DND-41 (cell line): ENCODE results near the gene EIF4E.
"Not testable (repeated sequence)": the region's sequence is repeated elsewhere in the genome, so short reads cannot be mapped to it uniquely, and the experiment has no call there.

ENCODE experiments used
- ATAC-seq: fragments of 200-7000 bp; cut with Tn5 transposase; 3 replicates; pipeline ENCODE4 v1.9.1; 2021; ENCODE audit warnings: low read depth; ENCODE audit not compliant: insufficient read depth
- DNase-seq: peaks from one replicate; pipeline ENCODE4 v3.0.0-alpha.2; 2020
- H2AFZ ChIP-seq: 2 replicates; pipeline ENCODE4 v1.6.0; 2012; ENCODE audit warnings: low read depth, low read length
- H3K27ac ChIP-seq: 2 replicates; pipeline ENCODE4 v1.5.1; 2012; ENCODE audit warnings: low read length, inconsistent platforms
- H3K27me3 ChIP-seq: fragments of 200-600 bp; sonication (generic); 2 replicates; pipeline ENCODE4 v1.6.0; 2012; ENCODE audit warnings: low read length, mild to moderate bottlenecking, inconsistent platforms; ENCODE audit not compliant: insufficient read depth, poor library complexity
- H3K36me3 ChIP-seq: 2 replicates; pipeline ENCODE4 v1.5.1; 2012; ENCODE audit warnings: low read length, inconsistent platforms; ENCODE audit not compliant: insufficient read depth
- H3K4me1 ChIP-seq: 2 replicates; pipeline ENCODE4 v1.5.1; 2012; ENCODE audit warnings: mild to moderate bottlenecking, low read length; ENCODE audit not compliant: insufficient read depth
- H3K4me2 ChIP-seq: 2 replicates; pipeline ENCODE4 v1.6.0; 2012; ENCODE audit warnings: mild to moderate bottlenecking, moderate library complexity, low read length, inconsistent platforms; ENCODE audit not compliant: insufficient read depth
- H3K4me3 ChIP-seq, 2 experiments: fragments of 200-600 bp in 1 of 2; shearing (Covaris generic) in 1 of 2; 2 replicates each; pipeline ENCODE4 v1.5.1; 2012 to 2016; ENCODE audit warnings: inconsistent platforms in 2 of 2, low read length in 2 of 2, mild to moderate bottlenecking in 2 of 2, low read depth in 1 of 2, moderate library complexity in 1 of 2
- H3K79me2 ChIP-seq: 2 replicates; pipeline ENCODE4 v1.6.0; 2012; ENCODE audit warnings: low read length, inconsistent platforms; ENCODE audit not compliant: insufficient read depth
- H3K9ac ChIP-seq: 2 replicates; pipeline ENCODE4 v1.6.0; 2012; ENCODE audit warnings: low read depth, mild to moderate bottlenecking, inconsistent platforms, low read length, moderate library complexity
- H3K9me3 ChIP-seq: 2 replicates; pipeline ENCODE4 v1.5.1; 2012; ENCODE audit warnings: low read length, moderate library complexity, mild to moderate bottlenecking, inconsistent platforms; ENCODE audit not compliant: insufficient read depth, severe bottlenecking
- H4K20me1 ChIP-seq: 2 replicates; pipeline ENCODE4 v1.6.0; 2012; ENCODE audit warnings: low read length; ENCODE audit not compliant: insufficient read depth
- CTCF ChIP-seq: IDR thresholded peaks from 2 replicates; pipeline ENCODE4 v1.5.1; 2012; ENCODE audit warnings: borderline replicate concordance, low read length, moderate library complexity, mild to moderate bottlenecking; ENCODE audit not compliant: poor library complexity, severe bottlenecking; ENCODE audit errors: extremely low read depth
- EZH2 ChIP-seq: IDR thresholded peaks from 3 replicates; pipeline ENCODE4 v1.6.1; 2012; ENCODE audit warnings: borderline replicate concordance, low read depth, mild to moderate bottlenecking, moderate library complexity, low read length, inconsistent platforms; ENCODE audit not compliant: severe bottlenecking

EIF4E gene

DNA sequence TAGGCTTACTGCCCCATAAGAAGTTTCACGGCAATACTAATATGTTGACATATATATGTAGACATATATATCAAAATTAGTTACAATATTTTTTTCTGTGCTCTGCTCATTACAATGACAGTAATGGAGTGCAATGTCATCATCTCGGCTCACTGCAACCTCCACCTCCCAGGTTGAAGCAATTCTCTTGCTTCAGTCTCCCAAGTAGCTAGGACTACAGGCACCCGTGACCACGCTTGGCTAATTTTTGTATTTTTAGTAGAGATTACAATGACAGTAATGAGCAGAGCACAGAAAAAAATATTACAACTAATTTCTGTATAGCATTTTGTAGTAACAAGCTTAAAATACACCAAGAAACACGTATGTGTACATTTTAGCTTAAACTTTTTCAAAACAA is 7.6 kb downstream of the EIF4E start:
- no peak overlapping the region for H3K4me3 ChIP-seq
- H3K9ac ChIP-seq, result no peak overlapping the region
- H3K9me3 ChIP-seq, result no peaks in the 10 kb centered on the region
- no peak for TF ChIP-seq CTCF
- no peak for TF ChIP-seq EZH2
- H3K79me2 ChIP-seq, result peaks cover 100% of the 10 kb centered on the region
- no peak overlapping the region for H2AFZ ChIP-seq
- H3K4me1 ChIP-seq, result peaks cover 14% of the 10 kb centered on the region
- DNase-seq (no peak), ATAC-seq (no peak)
- H4K20me1 ChIP-seq, result peaks cover 82% of the 10 kb centered on the region
- H3K27me3 ChIP-seq, result no peaks in the 10 kb centered on the region
- peaks cover 41% of the 10 kb centered on the region for H3K36me3 ChIP-seq
- H3K27ac ChIP-seq, result no peak overlapping the region
- no peak overlapping the region for H3K4me2 ChIP-seq

GRCh38 chr4:98919996-98920395 is 8.9 kb downstream of the EIF4E start:
- H3K4me1 ChIP-seq, result peaks cover 4% of the 10 kb centered on the region
- H3K79me2 ChIP-seq, result peaks cover 99% of the 10 kb centered on the region
- TF ChIP-seq EZH2, result no peak
- TF ChIP-seq CTCF, result no peak
- peaks cover 30% of the 10 kb centered on the region for H3K36me3 ChIP-seq
- ATAC-seq (no peak), DNase-seq (no peak)
- H3K27ac ChIP-seq, result no peak overlapping the region
- no peak overlapping the region for H3K4me2 ChIP-seq
- no peak overlapping the region for H3K9ac ChIP-seq
- H3K4me3 ChIP-seq, result no peak overlapping the region
- H3K27me3 ChIP-seq, result no peaks in the 10 kb centered on the region
- H3K9me3 ChIP-seq, result no peaks in the 10 kb centered on the region
- no peak overlapping the region for H2AFZ ChIP-seq
- H4K20me1 ChIP-seq, result peaks cover 76% of the 10 kb centered on the region

- ATAC-seq, H3K27ac ChIP-seq, H2AFZ ChIP-seq, H3K4me2 ChIP-seq, H3K27me3 ChIP-seq, H3K9ac ChIP-seq, H3K4me3 ChIP-seq, H3K4me1 ChIP-seq, DNase-seq, H3K9me3 ChIP-seq: not testable (repeated sequence)
- H3K36me3 ChIP-seq, result peaks cover 32% of the 10 kb centered on the region; the same call in 1 of the 2 replicates
- peaks cover 99% of the 10 kb centered on the region for H3K79me2 ChIP-seq
- H4K20me1 ChIP-seq, result peaks cover 83% of the 10 kb centered on the region
These were observed 18.2 kb downstream of the EIF4E start for GRCh38 chr4:98910728-98911127.

GRCh38 chr4:98909646-98910401 is 19.1 kb downstream of the EIF4E start:
- TF ChIP-seq EZH2 (no peak), CTCF (no peak)
- Histone ChIP-seq H2AFZ (no peak overlapping the region), H3K36me3 (peaks cover 32% of the 10 kb centered on the region; the same call in 1 of the 2 replicates), H3K27ac (no peak overlapping the region), H3K79me2 (peaks cover 100% of the 10 kb centered on the region), H3K4me1 (no peaks in the 10 kb centered on the region), H3K4me2 (no peak overlapping the region), H3K27me3 (no peaks in the 10 kb centered on the region), H4K20me1 (peaks cover 86% of the 10 kb centered on the region), H3K9me3 (no peaks in the 10 kb centered on the region), H3K9ac (no peak overlapping the region), H3K4me3 (no peak overlapping the region)
- ATAC-seq (no peak), DNase-seq (no peak)
